Neural cell (in vitro differentiated cells): ENCODE results near the gene PRDM13. TPM values are rescaled to one million over a fixed set of nuclear protein-coding genes. Genes with fewer than 3 reads are reported as not detected.
"Not testable (repeated sequence)": the region's sequence is repeated elsewhere in the genome, so short reads cannot be mapped to it uniquely, and the experiment has no call there.

Source experiments
- H2AFZ ChIP-seq: fragments of 200-600, 300-800 bp; sonication (generic), shearing (Covaris generic); 2 replicates; pipeline ENCODE4 v1.6.0; 2014; ENCODE audit warnings: low read depth, mild to moderate bottlenecking, antibody characterized with exemption, low read length, moderate library complexity
- H3F3A ChIP-seq: fragments of 200-600 bp; shearing (Covaris generic); 2 replicates; pipeline ENCODE4 v1.6.1; 2016; ENCODE audit warnings: mild to moderate bottlenecking, moderate library complexity, mixed read lengths, antibody characterized with exemption, low read length; ENCODE audit not compliant: insufficient read depth, poor library complexity, severe bottlenecking
- H3K27ac ChIP-seq: fragments of 200-600, 300-800 bp; sonication (generic), shearing (Covaris generic); 2 replicates; pipeline ENCODE4 v1.5.1; 2014; ENCODE audit warnings: mild to moderate bottlenecking, low read length, moderate library complexity
- H3K27me3 ChIP-seq: fragments of 300-800, 200-600 bp; sonication (generic), shearing (Covaris generic); 2 replicates; pipeline ENCODE4 v1.6.0; 2014; ENCODE audit warnings: mild to moderate bottlenecking, low read depth, low read length, moderate library complexity; ENCODE audit not compliant: insufficient read depth
- H3K36me3 ChIP-seq: fragments of 300-800, 200-600 bp; sonication (generic), shearing (Covaris generic); 2 replicates; pipeline ENCODE4 v1.5.1; 2014; ENCODE audit warnings: mild to moderate bottlenecking, antibody characterized with exemption, low read length, moderate library complexity; ENCODE audit not compliant: insufficient read depth
- H3K4me2 ChIP-seq: fragments of 300-800, 200-600 bp; sonication (generic), shearing (Covaris generic); 2 replicates; pipeline ENCODE4 v1.6.0; 2014; ENCODE audit warnings: mild to moderate bottlenecking, low read length
- H3K4me3 ChIP-seq: fragments of 300-800, 200-600 bp; sonication (generic), shearing (Covaris generic); 2 replicates; pipeline ENCODE4 v1.5.1; 2014; ENCODE audit warnings: mild to moderate bottlenecking, low read length, moderate library complexity
- H3K79me2 ChIP-seq: fragments of 200-600 bp; shearing (Covaris generic); replicated peaks from 2 replicates; pipeline ENCODE4 v1.6.0; 2014; ENCODE audit warnings: mild to moderate bottlenecking, low read length, moderate library complexity; ENCODE audit not compliant: insufficient read depth
- H3K9ac ChIP-seq: fragments of 300-800, 200-600 bp; sonication (generic), shearing (Covaris generic); 2 replicates; pipeline ENCODE4 v1.6.1; 2016; ENCODE audit warnings: mild to moderate bottlenecking, low read length, mixed read lengths
- H3K9me2 ChIP-seq: fragments of 200-600 bp; shearing (Covaris generic); 2 replicates; pipeline ENCODE4 v1.6.1; 2016; ENCODE audit warnings: mild to moderate bottlenecking, low read length, mixed read lengths; ENCODE audit not compliant: insufficient read depth
- H3K9me3 ChIP-seq: fragments of 200-600, 300-800 bp; sonication (generic), shearing (Covaris generic); 2 replicates; pipeline ENCODE4 v1.6.1; 2016; ENCODE audit warnings: mild to moderate bottlenecking, mixed run types, low read length, moderate library complexity, mixed read lengths
- H4K20me1 ChIP-seq: fragments of 200-600 bp; shearing (Covaris generic); 2 replicates; pipeline ENCODE4 v1.6.1; 2016; ENCODE audit warnings: mild to moderate bottlenecking, mixed run types; ENCODE audit not compliant: insufficient read depth
- EP300 ChIP-seq: fragments of 450-650 bp; conservative IDR thresholded peaks from 2 replicates; pipeline ENCODE4 v1.6.1; 2014; ENCODE audit warnings: antibody characterized with exemption, mild to moderate bottlenecking, moderate library complexity; ENCODE audit not compliant: poor library complexity, severe bottlenecking
- EZH2 ChIP-seq: fragments of 200-600, 300-800 bp; shearing (Covaris generic), sonication (generic); IDR thresholded peaks from 2 replicates; pipeline ENCODE4 v1.6.1; 2014; ENCODE audit warnings: antibody characterized with exemption, low read length, borderline replicate concordance, mild to moderate bottlenecking; ENCODE audit not compliant: insufficient read depth, poor library complexity, severe bottlenecking
- MXI1 ChIP-seq: fragments of 450-650 bp; conservative IDR thresholded peaks from 2 replicates; pipeline ENCODE4 v1.6.1; 2014; ENCODE audit warnings: antibody characterized with exemption, mild to moderate bottlenecking; ENCODE audit not compliant: poor library complexity, severe bottlenecking
- POLR2AphosphoS5 ChIP-seq: IDR thresholded peaks from 2 replicates; pipeline ENCODE4 v1.6.1; 2012
- RAD21 ChIP-seq: fragments of 450-650 bp; conservative IDR thresholded peaks from 2 replicates; pipeline ENCODE4 v1.6.1; 2014; ENCODE audit warnings: antibody characterized with exemption, mild to moderate bottlenecking, moderate library complexity
- SMC3 ChIP-seq: fragments of 450-650 bp; conservative IDR thresholded peaks from 2 replicates; pipeline ENCODE4 v1.6.1; 2014; ENCODE audit warnings: antibody characterized with exemption, mild to moderate bottlenecking, moderate library complexity; ENCODE audit not compliant: poor library complexity
- TAF1 ChIP-seq: IDR thresholded peaks from 2 replicates; pipeline ENCODE4 v1.6.1; 2012; ENCODE audit warnings: low read depth
- polyA plus RNA-seq: library from polyadenylated mRNA; depleted of rRNA; stranded (reverse); fragments of >200 nt; gene quantifications from 2 replicates; pipeline ENCODE4 v1.2.3, GENCODE V29; 2014
- TF ChIP-seq, protein P1 (sequence below): IDR thresholded peaks from 2 replicates; pipeline ENCODE4 v1.6.1; 2012; ENCODE audit warnings: borderline replicate concordance
- TF ChIP-seq, protein P2 (sequence below): fragments of 450-650 bp; IDR thresholded peaks from 2 replicates; pipeline ENCODE4 v1.5.1; 2014; ENCODE audit warnings: antibody characterized with exemption, mild to moderate bottlenecking, moderate library complexity; ENCODE audit not compliant: poor library complexity, severe bottlenecking

PRDM13 gene
- polyA plus RNA-seq, 1 donor from 2014 or later: not detected

DNA sequence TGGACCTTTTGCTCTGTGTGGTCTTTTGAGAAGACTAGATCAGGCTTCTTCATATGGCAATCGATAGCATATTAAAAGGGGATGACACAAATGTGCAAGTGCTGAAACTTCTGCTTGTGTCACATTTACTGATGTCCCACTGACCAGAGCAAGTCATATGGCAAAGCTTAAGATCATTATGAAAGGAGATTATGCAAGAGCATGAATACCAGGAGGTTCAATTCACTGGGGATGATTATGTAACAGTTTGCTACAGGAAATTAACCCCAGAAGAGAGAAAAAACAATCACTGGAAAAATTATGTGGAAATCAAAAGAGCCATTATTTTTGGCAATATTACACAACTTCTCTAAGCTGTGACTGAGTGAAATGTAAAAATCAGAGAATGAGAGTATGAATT is 13.7 kb upstream of the PRDM13 start:
- Histone ChIP-seq H2AFZ (no peak overlapping the region), H3K36me3 (no peaks in the 10 kb centered on the region), H3K4me3 (no peak overlapping the region), H3K27ac (no peak overlapping the region), H3K9me3 (peaks cover 5% of the 10 kb centered on the region), H3F3A (no peaks in the 10 kb centered on the region), H3K79me2 (no peaks in the 10 kb centered on the region), H3K9ac (no peak overlapping the region), H3K4me2 (no peak overlapping the region), H4K20me1 (no peaks in the 10 kb centered on the region), H3K9me2 (no peaks in the 10 kb centered on the region), H3K27me3 (peaks cover 98% of the 10 kb centered on the region)
- TF ChIP-seq RAD21: no peak
- TF ChIP-seq, protein P1, sequence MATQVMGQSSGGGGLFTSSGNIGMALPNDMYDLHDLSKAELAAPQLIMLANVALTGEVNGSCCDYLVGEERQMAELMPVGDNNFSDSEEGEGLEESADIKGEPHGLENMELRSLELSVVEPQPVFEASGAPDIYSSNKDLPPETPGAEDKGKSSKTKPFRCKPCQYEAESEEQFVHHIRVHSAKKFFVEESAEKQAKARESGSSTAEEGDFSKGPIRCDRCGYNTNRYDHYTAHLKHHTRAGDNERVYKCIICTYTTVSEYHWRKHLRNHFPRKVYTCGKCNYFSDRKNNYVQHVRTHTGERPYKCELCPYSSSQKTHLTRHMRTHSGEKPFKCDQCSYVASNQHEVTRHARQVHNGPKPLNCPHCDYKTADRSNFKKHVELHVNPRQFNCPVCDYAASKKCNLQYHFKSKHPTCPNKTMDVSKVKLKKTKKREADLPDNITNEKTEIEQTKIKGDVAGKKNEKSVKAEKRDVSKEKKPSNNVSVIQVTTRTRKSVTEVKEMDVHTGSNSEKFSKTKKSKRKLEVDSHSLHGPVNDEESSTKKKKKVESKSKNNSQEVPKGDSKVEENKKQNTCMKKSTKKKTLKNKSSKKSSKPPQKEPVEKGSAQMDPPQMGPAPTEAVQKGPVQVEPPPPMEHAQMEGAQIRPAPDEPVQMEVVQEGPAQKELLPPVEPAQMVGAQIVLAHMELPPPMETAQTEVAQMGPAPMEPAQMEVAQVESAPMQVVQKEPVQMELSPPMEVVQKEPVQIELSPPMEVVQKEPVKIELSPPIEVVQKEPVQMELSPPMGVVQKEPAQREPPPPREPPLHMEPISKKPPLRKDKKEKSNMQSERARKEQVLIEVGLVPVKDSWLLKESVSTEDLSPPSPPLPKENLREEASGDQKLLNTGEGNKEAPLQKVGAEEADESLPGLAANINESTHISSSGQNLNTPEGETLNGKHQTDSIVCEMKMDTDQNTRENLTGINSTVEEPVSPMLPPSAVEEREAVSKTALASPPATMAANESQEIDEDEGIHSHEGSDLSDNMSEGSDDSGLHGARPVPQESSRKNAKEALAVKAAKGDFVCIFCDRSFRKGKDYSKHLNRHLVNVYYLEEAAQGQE: no peak
- no peak for TF ChIP-seq EZH2
- TF ChIP-seq EP300: no peak
- TF ChIP-seq, protein P2, sequence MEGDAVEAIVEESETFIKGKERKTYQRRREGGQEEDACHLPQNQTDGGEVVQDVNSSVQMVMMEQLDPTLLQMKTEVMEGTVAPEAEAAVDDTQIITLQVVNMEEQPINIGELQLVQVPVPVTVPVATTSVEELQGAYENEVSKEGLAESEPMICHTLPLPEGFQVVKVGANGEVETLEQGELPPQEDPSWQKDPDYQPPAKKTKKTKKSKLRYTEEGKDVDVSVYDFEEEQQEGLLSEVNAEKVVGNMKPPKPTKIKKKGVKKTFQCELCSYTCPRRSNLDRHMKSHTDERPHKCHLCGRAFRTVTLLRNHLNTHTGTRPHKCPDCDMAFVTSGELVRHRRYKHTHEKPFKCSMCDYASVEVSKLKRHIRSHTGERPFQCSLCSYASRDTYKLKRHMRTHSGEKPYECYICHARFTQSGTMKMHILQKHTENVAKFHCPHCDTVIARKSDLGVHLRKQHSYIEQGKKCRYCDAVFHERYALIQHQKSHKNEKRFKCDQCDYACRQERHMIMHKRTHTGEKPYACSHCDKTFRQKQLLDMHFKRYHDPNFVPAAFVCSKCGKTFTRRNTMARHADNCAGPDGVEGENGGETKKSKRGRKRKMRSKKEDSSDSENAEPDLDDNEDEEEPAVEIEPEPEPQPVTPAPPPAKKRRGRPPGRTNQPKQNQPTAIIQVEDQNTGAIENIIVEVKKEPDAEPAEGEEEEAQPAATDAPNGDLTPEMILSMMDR: no peak
- no peak for TF ChIP-seq TAF1
- TF ChIP-seq MXI1: no peak
- TF ChIP-seq POLR2AphosphoS5: no peak
- TF ChIP-seq SMC3: no peak

DNA sequence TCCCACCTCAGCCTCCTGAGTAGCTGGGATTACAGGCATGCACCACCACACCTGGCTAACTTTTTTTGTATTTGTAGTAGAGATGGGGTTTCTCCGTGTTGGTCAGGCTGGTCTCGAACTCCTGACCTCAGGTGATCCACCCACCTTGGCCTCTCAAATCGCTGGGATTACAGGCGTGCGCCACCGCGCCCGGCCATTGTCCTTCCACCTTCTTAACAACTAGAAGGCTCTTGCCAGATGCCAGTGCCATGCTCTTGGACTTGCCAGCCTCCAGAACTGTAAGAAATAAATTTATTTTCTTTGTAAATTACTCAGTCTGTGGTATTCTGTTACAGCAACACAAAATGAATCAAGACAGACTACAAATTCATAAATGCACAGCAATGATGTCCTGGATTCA is 11.9 kb upstream of the PRDM13 start:
- H4K20me1 ChIP-seq, H3K79me2 ChIP-seq, H3K27ac ChIP-seq, H3K9ac ChIP-seq, H3K9me2 ChIP-seq, H3K9me3 ChIP-seq, H3F3A ChIP-seq, H3K4me3 ChIP-seq, H2AFZ ChIP-seq, H3K4me2 ChIP-seq, H3K36me3 ChIP-seq: not testable (repeated sequence)
- H3K27me3 ChIP-seq: peaks cover 98% of the 10 kb centered on the region
